ENCODE measurements around the gene CDKN2A. TPM values are rescaled to one million over a fixed set of nuclear protein-coding genes. Genes with fewer than 3 reads are reported as not detected.
A peak's percentile ranks its signal among the peaks of the same experiment; 100 is the strongest.

CDKN2A gene
- total RNA-seq, 1 experiment from 2014 or later = 0.35 TPM

DNA sequence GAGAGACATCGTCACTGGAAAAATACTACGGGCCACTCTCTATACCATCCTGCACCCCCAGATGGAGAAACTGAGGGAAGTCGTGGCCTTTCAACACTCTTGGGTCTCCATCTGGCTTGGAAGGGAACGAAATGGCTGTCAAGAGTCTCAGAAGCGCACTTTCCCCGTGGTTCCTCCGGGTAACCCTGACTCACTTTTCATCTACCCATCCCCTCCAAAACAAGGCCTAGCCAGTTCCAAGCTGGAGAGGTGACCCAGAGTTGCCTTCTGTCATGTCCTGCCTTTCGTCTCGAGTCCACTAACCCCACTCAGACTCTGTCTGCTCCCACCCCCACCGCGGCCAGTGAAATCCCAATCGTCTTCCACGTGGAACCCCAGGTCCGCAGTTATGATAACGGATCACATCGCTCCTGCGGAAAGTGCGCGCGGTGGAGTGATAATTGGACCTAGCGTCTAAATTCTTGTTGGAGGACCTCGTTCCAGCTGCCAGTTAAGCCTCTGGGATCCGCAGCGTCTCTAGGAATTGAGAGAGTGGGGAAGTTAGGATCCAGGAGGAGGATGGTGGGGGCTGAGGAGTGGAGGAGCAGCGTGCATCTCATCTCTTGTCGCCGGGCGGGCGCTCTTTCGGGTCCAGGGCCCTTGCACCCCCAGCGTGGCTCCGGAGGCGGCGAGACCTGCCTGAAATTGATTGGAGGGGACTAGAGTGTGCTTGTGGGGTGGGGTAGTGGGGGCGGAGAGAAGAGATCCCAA, 4.6 kb downstream of the CDKN2A start:
- Histone ChIP-seq H3K27me3 (ENCODE audit: insufficient read depth, low read length) (peaks cover 49% of the 10 kb centered on the region), H2BK120ac (ENCODE audit: low read depth, low read length, poor library complexity, severe bottlenecking) (no peak overlapping the region), H2BK5ac (ENCODE audit: insufficient read length, low read length) (no peak overlapping the region), H2AFZ (ENCODE audit: low read length) (no peak overlapping the region), H3K79me2 (ENCODE audit: insufficient read depth, low read length) (no peaks in the 10 kb centered on the region), H4K5ac (ENCODE audit: insufficient read length, low read depth, low read length) (no peak overlapping the region), H3K4me1 (ENCODE audit: insufficient read depth, low read length) (peaks cover 2% of the 10 kb centered on the region; the same call in 1 of the 2 replicates), H2BK15ac (ENCODE audit: low read depth, low read length) (no peak overlapping the region), H3K9ac (ENCODE audit: extremely low read depth, insufficient read length, low read length) (no peak overlapping the region), H4K20me1 (ENCODE audit: control insufficient read depth, insufficient read depth, insufficient read length) (no peaks in the 10 kb centered on the region), H3K4ac (ENCODE audit: low read depth, low read length) (no peak overlapping the region), H3K56ac (ENCODE audit: insufficient read length, low read depth, low read length) (no peak overlapping the region), H3K18ac (ENCODE audit: insufficient read length, low read depth, low read length) (no peak overlapping the region), H3T11ph (ENCODE audit: low read length) (no peak overlapping the region), H4K8ac (replicated peaks; ENCODE audit: insufficient read length, low read depth, low read length) (no peak overlapping the region), H4K91ac (ENCODE audit: insufficient read length, low read depth, low read length) (no peak overlapping the region), H3K79me1 (ENCODE audit: insufficient read depth, low read depth, low read length, poor library complexity, severe bottlenecking) (no peaks in the 10 kb centered on the region), H2BK12ac (ENCODE audit: insufficient read length, low read depth, low read length) (no peak overlapping the region), H3K23ac (ENCODE audit: insufficient read length, low read depth, low read length) (no peak overlapping the region), H3K27ac (ENCODE audit: insufficient read length, low read depth, low read length) (no peak overlapping the region), H3K14ac (ENCODE audit: insufficient read depth, low read length) (no peak overlapping the region), H2BK20ac (ENCODE audit: low read depth, low read length, poor library complexity, severe bottlenecking) (no peak overlapping the region), H3K9me3 (ENCODE audit: control insufficient read depth, low read depth, low read length) (no peaks in the 10 kb centered on the region), H3K23me2 (ENCODE audit: insufficient read length, low read depth, low read length, poor library complexity, severe bottlenecking) (peaks cover 11% of the 10 kb centered on the region), H3K4me2 (ENCODE audit: insufficient read depth, insufficient read length, low read length) (peak overlapping the region; percentile 65), H2AK5ac (ENCODE audit: insufficient read length, low read length) (no peak overlapping the region)
- peak; percentile 57 for DNase-seq
- peak overlapping the region in 1 of 2 experiments; percentile 77; a peak in 4 of 5 replicates for H3K4me3 Mint-ChIP-seq
- peaks cover 15 to 31% of the 10 kb centered on the region in 2 experiments for H3K4me1 Mint-ChIP-seq
- TF ChIP-seq, protein P1, sequence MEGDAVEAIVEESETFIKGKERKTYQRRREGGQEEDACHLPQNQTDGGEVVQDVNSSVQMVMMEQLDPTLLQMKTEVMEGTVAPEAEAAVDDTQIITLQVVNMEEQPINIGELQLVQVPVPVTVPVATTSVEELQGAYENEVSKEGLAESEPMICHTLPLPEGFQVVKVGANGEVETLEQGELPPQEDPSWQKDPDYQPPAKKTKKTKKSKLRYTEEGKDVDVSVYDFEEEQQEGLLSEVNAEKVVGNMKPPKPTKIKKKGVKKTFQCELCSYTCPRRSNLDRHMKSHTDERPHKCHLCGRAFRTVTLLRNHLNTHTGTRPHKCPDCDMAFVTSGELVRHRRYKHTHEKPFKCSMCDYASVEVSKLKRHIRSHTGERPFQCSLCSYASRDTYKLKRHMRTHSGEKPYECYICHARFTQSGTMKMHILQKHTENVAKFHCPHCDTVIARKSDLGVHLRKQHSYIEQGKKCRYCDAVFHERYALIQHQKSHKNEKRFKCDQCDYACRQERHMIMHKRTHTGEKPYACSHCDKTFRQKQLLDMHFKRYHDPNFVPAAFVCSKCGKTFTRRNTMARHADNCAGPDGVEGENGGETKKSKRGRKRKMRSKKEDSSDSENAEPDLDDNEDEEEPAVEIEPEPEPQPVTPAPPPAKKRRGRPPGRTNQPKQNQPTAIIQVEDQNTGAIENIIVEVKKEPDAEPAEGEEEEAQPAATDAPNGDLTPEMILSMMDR (conservative IDR thresholded peaks at IDR 0.05) = no peak
- no CpG with 5 or more reads among the region's 35 CpGs for WGBS (ENCODE audit: extremely low coverage, insufficient read length, low lambda C conversion rate)
- no peak overlapping the region for H3K27ac Mint-ChIP-seq
- peaks cover 95% of the 10 kb centered on the region for H3K27me3 Mint-ChIP-seq (ENCODE audit: low read depth)
- H3K36me3 Mint-ChIP-seq (ENCODE audit: insufficient read depth in 1 of 3, low read depth in 3 of 3) = no peaks in the 10 kb centered on the region
- H3K9me3 Mint-ChIP-seq = peaks cover 0 to 2% of the 10 kb centered on the region in 2 experiments; a peak in 2 of 5 replicates

Data from H9 (cell line).